B cell (primary cell): ENCODE measurements around the gene PRKX. TPM values are rescaled to one million over a fixed set of nuclear protein-coding genes. Genes with fewer than 3 reads are reported as not detected.

ENCODE experiments used
- ATAC-seq: fragments of 200-7000 bp; cut with Tn5 transposase; one replicate; pipeline ENCODE4 v1.10.0; 2021; ENCODE audit warnings: low read depth, mild to moderate bottlenecking, moderate number of reproducible peaks, moderate library complexity
- CTCF ChIA-PET: fragments of 350-600 bp; sonication (Branson Sonifier 250); formaldehyde crosslinking; loops from one replicate; lab custom pipeline; 2021; ENCODE audit warnings: antibody characterized with exemption, inconsistent platforms; lab: Charles Lee
- POLR2A ChIA-PET: fragments of 350-600 bp; sonication (Branson Sonifier 250); formaldehyde crosslinking; loops from one replicate; lab custom pipeline; 2021; ENCODE audit warnings: antibody characterized with exemption; lab: Charles Lee
- DNase-seq: peaks from one replicate; pipeline ENCODE4 v3.0.0; 2013
- H2AFZ ChIP-seq: 2 replicates; pipeline ENCODE4 v1.6.1; 2012; ENCODE audit warnings: mild to moderate bottlenecking, low read depth, low read length; ENCODE audit not compliant: insufficient read depth, poor library complexity, severe bottlenecking
- H3K27ac ChIP-seq, 2 donors: 1 replicate in 1 of 2; 2 replicates in 1 of 2; pipeline ENCODE4 v1.5.1; 2012 to 2013; ENCODE audit warnings: low read length in 2 of 2, mild to moderate bottlenecking in 2 of 2, moderate library complexity in 1 of 2
- H3K27me3 ChIP-seq, 4 experiments: fragments of 200-600 bp in 1 of 4; sonication (generic) in 1 of 4; replicated peaks in 1 of 4; 1 replicate in 2 of 4; 2 replicates in 2 of 4; pipeline versions ENCODE4 v1.6.1 to v1.7.0; 2013 to 2016; ENCODE audit warnings: low read length in 3 of 4, mild to moderate bottlenecking in 2 of 4, mixed read lengths in 1 of 4, moderate library complexity in 1 of 4; ENCODE audit not compliant: insufficient read depth in 4 of 4, control insufficient read depth in 3 of 4; ENCODE audit errors: control extremely low read depth in 1 of 4
- H3K36me3 ChIP-seq, 2 experiments: replicated peaks in 1 of 2; 1 replicate in 1 of 2; 2 replicates in 1 of 2; pipeline versions ENCODE4 v1.6.1 to v1.7.1; 2013; ENCODE audit warnings: low read length in 1 of 2; ENCODE audit not compliant: insufficient read depth in 2 of 2, control insufficient read depth in 1 of 2; ENCODE audit errors: control extremely low read depth in 1 of 2, extremely low read depth in 1 of 2
- H3K4me1 ChIP-seq, 2 donors: fragments of 200-600 bp in 1 of 2; sonication (generic) in 1 of 2; 1 replicate in 1 of 2; 2 replicates in 1 of 2; pipeline versions ENCODE4 v1.5.1 to v1.6.1; 2013 to 2017; ENCODE audit warnings: low read length in 2 of 2; ENCODE audit not compliant: control insufficient read depth in 2 of 2, insufficient read depth in 2 of 2
- H3K4me2 ChIP-seq: replicated peaks from 2 replicates; pipeline ENCODE3; 2012; ENCODE audit warnings: mild to moderate bottlenecking, low read depth, low read length; ENCODE audit not compliant: poor library complexity, severe bottlenecking
- H3K4me3 ChIP-seq, 5 experiments: fragments of 200-600 bp in 1 of 5; sonication (generic) in 1 of 5; 1 replicate in 3 of 5; 2 replicates in 2 of 5; pipeline versions ENCODE4 v1.5.1 to v1.7.0; 2011 to 2016; ENCODE audit warnings: low read length in 4 of 5, mild to moderate bottlenecking in 4 of 5, low read depth in 2 of 5, control low read depth in 1 of 5, moderate library complexity in 1 of 5; ENCODE audit not compliant: insufficient read depth in 1 of 5; ENCODE audit errors: control extremely low read depth in 1 of 5, extremely low read depth in 1 of 5
- H3K79me2 ChIP-seq: fragments of 200-600 bp; sonication (generic); one replicate; pipeline ENCODE4 v1.6.0; 2016; ENCODE audit warnings: low read length; ENCODE audit not compliant: control insufficient read depth, insufficient read depth
- H3K9ac ChIP-seq: fragments of 200-600 bp; sonication (generic); 2 replicates; pipeline ENCODE4 v1.6.1; 2017; ENCODE audit warnings: mild to moderate bottlenecking, low read length, moderate library complexity
- H3K9me3 ChIP-seq, 3 donors: one replicate each; pipeline versions ENCODE4 v1.6.1 to v1.7.1; 2013; ENCODE audit warnings: low read length in 2 of 3; ENCODE audit not compliant: control insufficient read depth in 2 of 3, insufficient read depth in 1 of 3; ENCODE audit errors: control extremely low read depth in 1 of 3
- H4K20me1 ChIP-seq: 2 replicates; pipeline ENCODE4 v1.6.0; 2012; ENCODE audit warnings: mild to moderate bottlenecking, low read length; ENCODE audit not compliant: insufficient read depth, control insufficient read depth, poor library complexity, severe bottlenecking
- H3K27ac Mint-ChIP-seq: one replicate; pipeline ENCODE4 v1.8.0; 2021; ENCODE audit warnings: mixed read lengths
- H3K27me3 Mint-ChIP-seq: one replicate; pipeline ENCODE4 v1.8.0; 2021; ENCODE audit warnings: mixed read lengths
- H3K4me1 Mint-ChIP-seq: one replicate; pipeline ENCODE4 v1.8.0; 2021; ENCODE audit warnings: mixed read lengths
- H3K4me3 Mint-ChIP-seq: one replicate; pipeline ENCODE4 v1.8.0; 2021; ENCODE audit warnings: mixed read lengths
- H3K9me3 Mint-ChIP-seq: one replicate; pipeline ENCODE4 v1.8.0; 2022; ENCODE audit warnings: mixed read lengths; ENCODE audit not compliant: insufficient read depth
- EZH2 ChIP-seq: IDR thresholded peaks from 2 replicates; pipeline ENCODE4 v1.6.1; 2012; ENCODE audit warnings: borderline replicate concordance, low read depth, mild to moderate bottlenecking, moderate library complexity, low read length; ENCODE audit not compliant: insufficient read depth, poor library complexity, severe bottlenecking
- WGBS: methylation state at CpG from one replicate; pipeline ENCODE4 v1.1.5; 2013; ENCODE audit warnings: missing lambda C conversion rate; ENCODE audit not compliant: insufficient coverage; 5-methylcytosine and 5-hydroxymethylcytosine counted together
- intact Hi-C: fragments of 100-400 bp; cut with micrococcal nuclease; formaldehyde crosslinking; loops from one replicate; pipeline ENCODE4 v1.10.0; 2022
- polyA plus RNA-seq: library from polyadenylated mRNA; depleted of rRNA; stranded (reverse); fragments of >200 nt; gene quantifications from 2 replicates; pipeline ENCODE4 v1.2.3, GENCODE V29; 2012
- total RNA-seq, 2 donors: library from RNA; stranded (reverse); fragments of 120-200 nt in 1 of 2; gene quantifications; 1 replicate in 1 of 2; 2 replicates in 1 of 2; pipeline versions ENCODE4 v1.2.3 to v1.2.4, GENCODE V29; 2013 to 2022
- TF ChIP-seq, protein P1 (sequence below): fragments of 200-600 bp; IDR thresholded peaks from one replicate; pipeline ENCODE4 v1.8.0; 2022; ENCODE audit warnings: antibody characterized with exemption, mild to moderate bottlenecking

PRKX gene
- total and polyA plus RNA-seq, 2 donors (not counting 1 experiment from before 2014, with no cell fraction given), result 26.2 to 52.5 TPM

- H3K79me2 ChIP-seq, result no peaks in the 10 kb centered on the region
- no peak overlapping the region for H3K9ac ChIP-seq
- no peak overlapping the region for H2AFZ ChIP-seq
- no peak overlapping the region for H3K27ac Mint-ChIP-seq
- DNase-seq (no peak), ATAC-seq (no peak)
- no peaks in the 10 kb centered on the region for H3K27me3 Mint-ChIP-seq
- peaks cover 2% of the 10 kb centered on the region for H3K4me1 Mint-ChIP-seq
- H4K20me1 ChIP-seq, result no peaks in the 10 kb centered on the region
- no peak overlapping the region for H3K4me3 Mint-ChIP-seq
- H3K36me3 ChIP-seq, result no peaks in the 10 kb centered on the region
- ChIA-PET CTCF (interaction anchor here (0.6 kb wide), 1 partner anchor 604 kb away, joined by 3 read pairs; no protein-coding TSS in a partner anchor), POLR2A (no interaction called here)
- H3K4me1 ChIP-seq, result peaks cover 0 to 3% of the 10 kb centered on the region in 2 donors
- no peak overlapping the region for H3K4me2 ChIP-seq
- no peak overlapping the region for H3K27ac ChIP-seq
- no peaks in the 10 kb centered on the region for H3K9me3 ChIP-seq
- intact Hi-C loops, result no loop called here
- TF ChIP-seq, protein P1, sequence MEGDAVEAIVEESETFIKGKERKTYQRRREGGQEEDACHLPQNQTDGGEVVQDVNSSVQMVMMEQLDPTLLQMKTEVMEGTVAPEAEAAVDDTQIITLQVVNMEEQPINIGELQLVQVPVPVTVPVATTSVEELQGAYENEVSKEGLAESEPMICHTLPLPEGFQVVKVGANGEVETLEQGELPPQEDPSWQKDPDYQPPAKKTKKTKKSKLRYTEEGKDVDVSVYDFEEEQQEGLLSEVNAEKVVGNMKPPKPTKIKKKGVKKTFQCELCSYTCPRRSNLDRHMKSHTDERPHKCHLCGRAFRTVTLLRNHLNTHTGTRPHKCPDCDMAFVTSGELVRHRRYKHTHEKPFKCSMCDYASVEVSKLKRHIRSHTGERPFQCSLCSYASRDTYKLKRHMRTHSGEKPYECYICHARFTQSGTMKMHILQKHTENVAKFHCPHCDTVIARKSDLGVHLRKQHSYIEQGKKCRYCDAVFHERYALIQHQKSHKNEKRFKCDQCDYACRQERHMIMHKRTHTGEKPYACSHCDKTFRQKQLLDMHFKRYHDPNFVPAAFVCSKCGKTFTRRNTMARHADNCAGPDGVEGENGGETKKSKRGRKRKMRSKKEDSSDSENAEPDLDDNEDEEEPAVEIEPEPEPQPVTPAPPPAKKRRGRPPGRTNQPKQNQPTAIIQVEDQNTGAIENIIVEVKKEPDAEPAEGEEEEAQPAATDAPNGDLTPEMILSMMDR, result no peak
- TF ChIP-seq EZH2, result no peak
- H3K9me3 Mint-ChIP-seq, result no peaks in the 10 kb centered on the region
- no peak overlapping the region for H3K4me3 ChIP-seq
- WGBS, result 97% methylated on average over 4 of the region's 4 CpGs
- H3K27me3 ChIP-seq, result no peaks in the 10 kb centered on the region
Observed at GRCh38 chrX:3636803-3637202, 76.6 kb downstream of the PRKX start.

- TF ChIP-seq, protein P1, result no peak
- no peak for TF ChIP-seq EZH2
- DNase-seq (no peak), ATAC-seq (no peak)
- ChIA-PET CTCF (no interaction called here), POLR2A (no interaction called here)
- Histone ChIP-seq H3K4me3 (no peak overlapping the region), H3K79me2 (no peaks in the 10 kb centered on the region), H3K27ac (no peak overlapping the region), H2AFZ (no peak overlapping the region), H3K9me3 (no peaks in the 10 kb centered on the region), H3K4me1 (peaks cover 0 to 3% of the 10 kb centered on the region in 2 donors), H3K36me3 (peaks cover 2 to 7% of the 10 kb centered on the region in 2 experiments), H3K4me2 (no peak overlapping the region), H3K27me3 (no peaks in the 10 kb centered on the region), H3K9ac (no peak overlapping the region), H4K20me1 (no peaks in the 10 kb centered on the region)
- Mint-ChIP-seq H3K4me1 (no peaks in the 10 kb centered on the region), H3K27me3 (no peaks in the 10 kb centered on the region), H3K27ac (no peak overlapping the region), H3K4me3 (no peak overlapping the region), H3K9me3 (no peaks in the 10 kb centered on the region)
- intact Hi-C loops, result no loop called here
- WGBS, result 100% methylated on average over 3 of the region's 3 CpGs
Observed at GRCh38 chrX:3631196-3631595, 82.3 kb downstream of the PRKX start.
